HG02798 (cell line): ENCODE results near the gene FAM90A1.
"Not testable (repeated sequence)": the region's sequence is repeated elsewhere in the genome, so short reads cannot be mapped to it uniquely, and the experiment has no call there.

Source experiments
- ATAC-seq: cut with Tn5 transposase; IDR thresholded peaks from one replicate; pipeline ENCODE4 v1.9.1; 2021; ENCODE audit warnings: mild to moderate bottlenecking; ENCODE audit not compliant: unreplicated experiment, poor library complexity

Gene FAM90A1

GRCh38 chr12:8233935-8234495 lies 6.6 kb upstream of the FAM90A1 start:
- not testable (repeated sequence) for ATAC-seq

- not testable (repeated sequence) for ATAC-seq
Observed at GRCh38 chr12:8233300-8233855, 6.0 kb upstream of the FAM90A1 start.

GRCh38 chr12:8231666-8232608 lies 4.5 kb upstream of the FAM90A1 start:
- not testable (repeated sequence) for ATAC-seq

GRCh38 chr12:8231049-8231448 lies 3.6 kb upstream of the FAM90A1 start:
- ATAC-seq, result not testable (repeated sequence)

GRCh38 chr12:8229486-8229885 lies 2.1 kb upstream of the FAM90A1 start:
- ATAC-seq, result not testable (repeated sequence)

- ATAC-seq, result not testable (repeated sequence)
Observed at GRCh38 chr12:8228607-8229006, 1.2 kb upstream of the FAM90A1 start.

GRCh38 chr12:8227732-8228077 lies 287 bp upstream of the FAM90A1 start:
- not testable (repeated sequence) for ATAC-seq

- no peak for ATAC-seq
Observed at GRCh38 chr12:8226355-8226754, 1.1 kb downstream of the FAM90A1 start.

GRCh38 chr12:8224782-8225181 lies 2.6 kb downstream of the FAM90A1 start:
- not testable (repeated sequence) for ATAC-seq

- not testable (repeated sequence) for ATAC-seq
Observed at GRCh38 chr12:8223646-8224045, 3.8 kb downstream of the FAM90A1 start.

GRCh38 chr12:8222303-8222702 lies 5.1 kb downstream of the FAM90A1 start:
- not testable (repeated sequence) for ATAC-seq

- not testable (repeated sequence) for ATAC-seq
Observed at GRCh38 chr12:8221844-8222243, 5.6 kb downstream of the FAM90A1 start.

GRCh38 chr12:8221375-8221774 lies 6.0 kb downstream of the FAM90A1 start:
- ATAC-seq, result not testable (repeated sequence)

GRCh38 chr12:8218711-8219382 lies 8.6 kb downstream of the FAM90A1 start:
- ATAC-seq, result not testable (repeated sequence)

- ATAC-seq, result not testable (repeated sequence)
Observed at GRCh38 chr12:8197685-8198308, 29.6 kb downstream of the FAM90A1 start.

GRCh38 chr12:8188088-8188487 lies 39.3 kb downstream of the FAM90A1 start:
- ATAC-seq, result not testable (repeated sequence)

GRCh38 chr12:8184206-8184605 lies 43.2 kb downstream of the FAM90A1 start:
- not testable (repeated sequence) for ATAC-seq

- not testable (repeated sequence) for ATAC-seq
Observed at GRCh38 chr12:8183346-8183745, 44.1 kb downstream of the FAM90A1 start.

GRCh38 chr12:8182923-8183322 lies 44.5 kb downstream of the FAM90A1 start:
- ATAC-seq, result not testable (repeated sequence)

GRCh38 chr12:8181271-8181670 lies 46.1 kb downstream of the FAM90A1 start:
- ATAC-seq, result not testable (repeated sequence)
